Measurements from ENCODE around the gene MRPS6.

MRPS6 gene

DNA sequence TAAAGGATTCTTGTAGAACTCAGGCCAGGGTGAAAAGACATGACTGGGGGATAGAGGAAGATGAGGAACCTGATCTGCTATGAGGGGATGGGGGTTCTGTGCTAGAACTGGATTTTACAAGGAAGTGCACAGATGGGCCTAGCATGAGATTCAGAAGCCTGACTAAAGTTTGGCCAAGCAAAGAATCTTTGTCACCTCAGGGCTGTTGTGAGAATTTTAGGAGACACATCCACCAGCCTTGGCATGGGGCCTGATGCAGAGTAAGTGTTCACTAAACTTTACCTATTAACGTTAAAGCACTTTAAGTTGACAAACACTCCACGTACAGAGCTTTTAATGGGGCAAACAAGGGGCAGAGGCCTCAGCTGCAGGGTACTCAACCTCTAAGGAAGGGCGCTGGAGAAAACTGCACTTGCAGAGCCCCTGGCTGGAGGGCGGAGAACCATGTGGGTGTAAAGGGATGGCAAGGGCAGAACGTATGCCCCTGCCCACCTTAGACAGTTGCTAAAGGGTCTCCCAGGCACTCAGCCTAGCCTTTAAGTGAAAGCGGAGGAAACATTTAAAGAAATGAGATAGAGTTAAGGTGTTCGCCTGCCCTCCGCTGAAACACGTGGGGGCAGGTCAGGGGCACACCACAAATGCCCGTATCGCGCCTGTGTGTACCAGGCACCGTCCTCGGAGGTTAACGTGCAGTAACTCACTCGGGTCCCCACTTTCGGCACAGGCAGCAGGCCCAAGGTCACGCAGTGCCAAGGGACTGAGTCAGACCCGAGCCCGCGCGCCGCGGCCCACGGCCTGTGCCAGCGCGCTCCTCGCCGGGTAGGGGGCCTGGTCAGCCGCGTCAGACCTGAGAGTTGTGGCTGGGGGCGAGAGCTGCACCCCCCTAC is 990 bp upstream of the MRPS6 start:
- DNase-seq = no peak

DNA sequence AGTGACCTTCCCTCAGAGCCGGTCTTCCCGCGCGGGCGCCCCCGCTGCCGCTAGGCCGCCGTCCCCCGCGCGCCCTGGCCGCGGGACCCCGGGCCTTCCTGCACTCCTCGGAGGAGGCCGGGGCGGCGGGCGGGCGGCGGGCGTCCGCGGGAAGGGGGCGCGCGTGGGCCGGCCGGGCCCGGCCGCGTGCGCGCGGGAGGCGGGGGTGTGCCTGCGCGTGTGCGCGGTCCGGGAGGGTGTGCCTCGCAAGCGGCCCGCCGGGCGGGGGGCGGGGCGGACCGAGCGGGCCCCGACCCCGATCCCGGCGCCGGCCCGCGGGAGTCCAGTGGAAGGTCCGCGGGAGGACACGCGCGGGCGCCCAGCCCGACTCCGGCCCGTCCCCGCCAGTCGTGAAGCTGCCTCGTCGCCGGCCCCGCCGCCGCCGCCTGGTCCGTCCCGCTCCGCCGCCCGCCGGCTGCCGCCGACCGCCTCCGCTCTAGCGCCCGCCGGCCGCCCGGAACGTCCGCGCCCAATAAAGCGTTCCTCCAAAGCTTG is 438 bp downstream of the MRPS6 start:
- peak; percentile 27 for DNase-seq

- DNase-seq = no peak
These were observed 1.1 kb downstream of the MRPS6 start for GRCh38 chr21:34074283-34075090.

GRCh38 chr21:34075091-34075425 is 1.7 kb downstream of the MRPS6 start:
- no peak for DNase-seq

GRCh38 chr21:34075760-34076660 is 2.6 kb downstream of the MRPS6 start:
- no peak for DNase-seq

- no peak for DNase-seq
These were observed 3.5 kb downstream of the MRPS6 start for GRCh38 chr21:34076835-34077234.

DNA sequence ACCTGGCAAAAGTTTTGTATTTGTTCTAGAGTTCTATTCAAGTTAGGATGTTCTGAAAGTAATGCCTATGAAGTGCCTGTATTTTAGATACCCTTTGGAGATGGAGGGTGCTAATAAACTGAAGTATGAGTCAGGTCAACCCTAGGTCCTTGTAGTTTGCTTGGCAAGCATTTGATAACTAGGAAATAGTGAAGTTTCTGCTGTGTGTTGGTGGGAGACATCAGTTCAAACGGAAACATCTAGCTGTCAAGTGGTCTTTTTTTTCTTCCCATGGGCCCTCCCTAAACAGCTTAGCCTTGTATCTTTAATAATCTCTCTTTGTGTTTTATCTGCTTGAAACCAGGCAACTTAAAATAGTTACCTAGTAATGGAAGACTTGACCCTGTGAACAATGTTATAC is 4.5 kb downstream of the MRPS6 start:
- DNase-seq = no peak

DNA sequence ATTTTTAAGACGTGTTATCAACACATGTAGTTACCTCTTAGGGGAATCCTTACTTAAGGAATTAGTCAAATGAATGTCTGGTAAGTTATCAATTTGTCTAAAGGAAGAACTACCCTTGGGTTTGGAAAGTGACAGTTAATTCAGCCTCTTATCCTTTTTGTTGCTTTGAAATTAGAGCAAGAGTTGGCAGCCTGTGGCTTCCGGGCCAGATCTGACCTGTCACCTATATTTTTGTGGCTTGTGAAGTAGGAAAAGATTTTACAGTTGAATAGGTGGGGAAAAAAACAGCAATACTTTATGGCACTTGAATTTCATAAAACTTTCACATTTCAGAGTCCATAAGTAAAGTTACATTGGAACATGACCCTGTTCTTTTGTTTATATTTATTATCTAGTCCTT is 5.5 kb downstream of the MRPS6 start:
- no peak for DNase-seq

GRCh38 chr21:34080710-34081109 is 7.3 kb downstream of the MRPS6 start:
- no peak for DNase-seq

DNA sequence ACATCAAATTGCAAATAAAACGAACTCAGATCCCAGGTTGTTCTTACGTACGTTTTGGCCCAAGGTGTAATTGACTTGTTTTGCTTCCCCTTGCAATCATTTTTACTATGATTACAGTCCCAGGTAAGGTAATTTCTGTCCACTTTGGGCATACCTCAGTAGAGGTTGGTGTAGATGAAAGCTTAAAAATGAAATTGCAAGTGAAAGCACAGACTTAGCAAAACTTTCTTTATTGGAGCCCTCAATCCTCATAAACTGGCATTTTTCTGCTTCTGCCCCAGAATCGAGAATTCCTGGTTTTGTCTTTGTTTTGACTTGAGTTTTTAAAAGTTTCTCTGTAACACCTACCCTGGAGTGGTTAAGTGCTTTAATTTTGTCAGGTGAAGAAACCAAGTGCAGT is 9.4 kb downstream of the MRPS6 start:
- DNase-seq = no peak

- DNase-seq = no peak
These were observed 10.0 kb downstream of the MRPS6 start for GRCh38 chr21:34083357-34083756.

DNA sequence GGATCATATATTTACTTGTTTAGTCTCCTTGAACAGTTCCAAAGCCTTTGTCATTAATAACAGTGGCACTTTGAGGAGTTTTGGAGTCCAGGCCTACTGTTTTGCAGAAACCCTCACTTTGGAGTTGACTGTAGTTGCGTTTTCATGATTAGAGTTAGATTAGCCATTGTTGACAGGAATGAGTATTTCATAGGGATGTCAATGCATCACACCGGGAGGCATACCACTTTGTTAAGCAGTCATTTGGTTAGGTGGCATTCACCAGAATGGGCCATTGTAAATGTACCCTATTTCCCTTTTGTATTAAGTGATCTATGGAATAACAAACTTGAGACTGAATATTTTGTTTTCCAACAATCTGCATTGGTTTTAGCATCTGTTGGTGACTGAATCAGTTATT is 11.8 kb downstream of the MRPS6 start:
- DNase-seq = no peak

DNA sequence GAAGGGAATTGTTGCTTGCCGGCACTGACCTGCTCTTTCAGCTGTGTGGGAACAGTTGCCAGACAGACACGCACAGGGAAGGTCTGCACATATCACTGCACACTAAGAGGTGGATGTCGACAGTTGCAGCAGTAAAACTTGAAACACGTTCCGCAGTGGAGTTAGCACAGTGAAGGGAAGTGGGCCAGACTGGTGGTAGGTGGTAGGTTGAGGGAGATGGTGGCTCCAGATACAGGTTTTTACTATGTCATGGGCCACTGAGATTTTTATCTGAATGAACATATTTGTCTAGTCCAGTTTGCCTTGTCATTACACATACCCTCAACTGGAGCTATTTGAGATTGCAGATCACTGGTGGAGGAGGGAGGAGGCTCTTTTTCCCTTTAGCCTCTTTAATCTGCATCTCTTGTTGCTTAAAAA is 13.5 kb downstream of the MRPS6 start:
- no peak for DNase-seq

- DNase-seq = no peak
These were observed 15.4 kb downstream of the MRPS6 start for GRCh38 chr21:34088752-34089151.

GRCh38 chr21:34091032-34091431 is 17.7 kb downstream of the MRPS6 start:
- DNase-seq = no peak

GRCh38 chr21:34091607-34092006 is 18.2 kb downstream of the MRPS6 start:
- DNase-seq = no peak

GRCh38 chr21:34092262-34092921 is 19.0 kb downstream of the MRPS6 start:
- DNase-seq = no peak

GRCh38 chr21:34093083-34093482 is 19.7 kb downstream of the MRPS6 start:
- no peak for DNase-seq

DNA sequence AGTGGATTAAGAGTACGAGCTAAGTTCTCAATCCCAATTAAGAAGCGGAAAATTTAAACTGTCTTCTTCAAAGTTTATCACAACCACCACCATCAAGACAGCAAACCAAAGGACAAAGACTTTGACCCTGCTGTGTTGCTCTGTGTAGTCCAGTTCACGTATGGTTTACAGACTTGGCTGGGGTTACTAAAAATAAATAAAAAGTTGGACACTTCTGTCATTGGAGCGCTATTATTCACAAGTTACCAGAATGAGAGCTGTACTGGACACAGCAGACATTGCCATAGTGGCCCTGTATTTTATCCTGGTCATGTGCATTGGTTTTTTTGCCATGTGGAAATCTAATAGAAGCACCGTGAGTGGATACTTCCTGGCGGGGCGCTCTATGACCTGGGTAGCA is 21.6 kb downstream of the MRPS6 start:
- no peak for DNase-seq

GRCh38 chr21:34097442-34097841 is 24.1 kb downstream of the MRPS6 start:
- DNase-seq = no peak

- no peak for DNase-seq
These were observed 27.0 kb downstream of the MRPS6 start for GRCh38 chr21:34100337-34100736.

DNA sequence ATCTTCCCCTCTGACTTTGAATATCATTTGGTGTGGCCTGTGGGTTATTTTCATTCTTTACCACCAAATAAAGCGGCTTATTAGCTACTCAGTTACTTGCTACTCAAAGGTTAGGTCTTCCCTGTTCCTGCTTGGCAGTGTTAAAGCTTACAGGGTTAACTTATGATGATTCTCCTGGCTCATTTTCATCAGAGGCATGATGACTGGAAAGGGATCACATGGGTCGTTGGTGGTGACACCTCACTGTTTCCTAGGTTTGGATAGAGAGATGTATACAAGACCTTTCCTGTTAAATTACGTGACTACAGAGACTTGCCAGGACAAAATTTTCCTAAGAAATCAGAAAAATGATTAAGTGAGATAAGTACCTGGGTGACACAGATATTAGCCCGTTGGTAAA is 27.4 kb downstream of the MRPS6 start:
- no peak for DNase-seq
